Muscle layer of colon (tissue), 2 donors: Measurements from ENCODE around the gene JAK1.

ENCODE experiments used
- H3K27ac ChIP-seq: one replicate; pipeline ENCODE4 v1.7.0; 2013; ENCODE audit warnings: low read depth, mild to moderate bottlenecking, low read length, moderate library complexity
- H3K27me3 ChIP-seq, 2 donors: one replicate each; pipeline ENCODE4 v1.7.0; 2013; ENCODE audit warnings: low read length in 2 of 2, mild to moderate bottlenecking in 2 of 2; ENCODE audit not compliant: insufficient read depth in 2 of 2, control insufficient read depth in 1 of 2
- H3K36me3 ChIP-seq: one replicate; pipeline ENCODE4 v1.7.0; 2013; ENCODE audit warnings: mild to moderate bottlenecking, low read length; ENCODE audit not compliant: insufficient read depth
- H3K4me1 ChIP-seq: one replicate; pipeline ENCODE4 v1.7.0; 2013; ENCODE audit warnings: mild to moderate bottlenecking, low read length; ENCODE audit not compliant: insufficient read depth
- H3K4me3 ChIP-seq, 2 donors: one replicate each; pipeline ENCODE4 v1.7.0; 2013; ENCODE audit warnings: low read length in 2 of 2, low read depth in 1 of 2, mild to moderate bottlenecking in 1 of 2, moderate library complexity in 1 of 2
- H3K9ac ChIP-seq: one replicate; pipeline ENCODE4 v1.7.0; 2013; ENCODE audit warnings: low read length
- H3K9me3 ChIP-seq: one replicate; pipeline ENCODE4 v1.7.0; 2013; ENCODE audit warnings: mild to moderate bottlenecking, low read length
- donor health status: abdominal sarcoma.
- donor health status: Adenocarcinoma of cecum.

JAK1 gene

GRCh38 chr1:64842224-64842623, 124.1 kb downstream of the JAK1 start:
- Histone ChIP-seq H3K36me3 (peaks cover 81% of the 10 kb centered on the region), H3K4me1 (no peaks in the 10 kb centered on the region), H3K9ac (no peak overlapping the region), H3K27me3 (no peaks in the 10 kb centered on the region), H3K9me3 (no peaks in the 10 kb centered on the region), H3K4me3 (no peak overlapping the region), H3K27ac (no peak overlapping the region)

- Histone ChIP-seq H3K4me3 (no peak overlapping the region), H3K9ac (no peak overlapping the region), H3K36me3 (peaks cover 82% of the 10 kb centered on the region), H3K4me1 (no peaks in the 10 kb centered on the region), H3K27me3 (no peaks in the 10 kb centered on the region), H3K9me3 (no peaks in the 10 kb centered on the region), H3K27ac (no peak overlapping the region)
These were observed 124.9 kb downstream of the JAK1 start for GRCh38 chr1:64841330-64842065.

GRCh38 chr1:64839732-64840405, 126.5 kb downstream of the JAK1 start:
- Histone ChIP-seq H3K4me3 (no peak overlapping the region), H3K9me3 (no peaks in the 10 kb centered on the region), H3K4me1 (no peaks in the 10 kb centered on the region), H3K9ac (no peak overlapping the region), H3K27ac (no peak overlapping the region), H3K36me3 (peaks cover 80% of the 10 kb centered on the region), H3K27me3 (no peaks in the 10 kb centered on the region)

DNA sequence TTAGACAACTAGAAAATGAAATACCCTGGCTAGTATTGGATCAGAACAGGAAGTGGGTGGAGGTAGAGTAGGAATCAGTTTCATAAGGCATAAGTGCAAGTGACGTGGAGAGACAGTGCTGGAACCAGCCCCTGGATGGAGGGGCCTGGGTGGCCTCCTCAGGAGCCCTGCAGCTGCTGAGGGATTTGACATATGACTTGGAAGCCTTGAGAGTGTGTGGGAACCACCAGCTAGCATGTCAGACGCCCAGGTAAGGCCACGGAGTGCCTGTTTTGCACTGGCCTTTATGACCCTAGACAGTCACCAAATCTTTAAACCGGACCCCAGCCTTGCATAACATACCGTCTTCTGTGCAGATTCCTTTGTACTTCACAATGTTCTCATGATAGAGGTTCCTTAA, 127.1 kb downstream of the JAK1 start:
- H3K27ac ChIP-seq, result no peak overlapping the region
- H3K9ac ChIP-seq, result no peak overlapping the region
- no peaks in the 10 kb centered on the region for H3K4me1 ChIP-seq
- H3K4me3 ChIP-seq, result no peak overlapping the region
- H3K9me3 ChIP-seq, result no peaks in the 10 kb centered on the region
- peaks cover 81% of the 10 kb centered on the region for H3K36me3 ChIP-seq
- H3K27me3 ChIP-seq, result no peaks in the 10 kb centered on the region

DNA sequence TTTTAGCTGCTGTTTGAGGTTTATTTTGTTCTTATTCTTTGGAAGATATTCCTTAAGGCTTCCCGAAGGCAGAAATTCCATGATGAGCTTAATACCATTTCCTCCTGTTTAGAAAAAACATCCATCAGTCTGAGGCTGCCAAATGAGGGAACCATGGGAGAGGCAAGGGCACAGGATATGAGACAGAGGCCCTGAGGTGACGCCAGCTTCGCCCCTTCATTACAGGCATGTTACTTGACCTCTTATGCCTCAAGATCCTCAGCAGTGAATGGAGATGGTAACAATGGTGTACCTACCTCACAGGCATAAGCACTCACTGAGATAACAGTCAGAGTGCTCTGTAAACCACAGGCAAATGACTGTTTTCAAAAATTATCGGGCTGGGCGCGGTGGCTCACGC, 127.9 kb downstream of the JAK1 start:
- peaks cover 81% of the 10 kb centered on the region for H3K36me3 ChIP-seq
- H3K27ac ChIP-seq, result no peak overlapping the region
- H3K4me3 ChIP-seq, result no peak overlapping the region
- H3K4me1 ChIP-seq, result no peaks in the 10 kb centered on the region
- H3K9me3 ChIP-seq, result no peaks in the 10 kb centered on the region
- H3K27me3 ChIP-seq, result no peaks in the 10 kb centered on the region
- no peak overlapping the region for H3K9ac ChIP-seq

- Histone ChIP-seq H3K27me3 (no peaks in the 10 kb centered on the region), H3K4me3 (no peak overlapping the region), H3K4me1 (no peaks in the 10 kb centered on the region), H3K9me3 (no peaks in the 10 kb centered on the region), H3K9ac (no peak overlapping the region), H3K27ac (no peak overlapping the region), H3K36me3 (peaks cover 91% of the 10 kb centered on the region)
These were observed 129.5 kb downstream of the JAK1 start for GRCh38 chr1:64836802-64837201.

DNA sequence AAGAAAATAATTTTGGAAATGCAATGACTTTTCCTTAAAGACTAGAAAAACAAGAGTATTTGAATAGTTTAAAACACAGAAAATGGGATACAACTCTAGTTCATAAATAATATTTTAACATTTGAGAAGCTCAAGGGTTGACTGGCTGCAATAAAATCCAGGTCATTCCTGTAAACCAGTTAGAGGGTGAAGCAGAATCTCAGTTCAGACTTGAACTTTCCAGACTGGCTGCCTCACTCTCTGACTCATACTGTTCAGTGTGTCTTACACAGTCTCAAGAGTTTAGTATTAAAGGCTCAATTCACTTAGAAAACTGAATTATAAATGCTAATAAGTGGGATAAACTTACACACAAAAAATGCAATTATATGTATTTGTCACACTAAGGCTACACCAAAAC, 131.6 kb downstream of the JAK1 start:
- Histone ChIP-seq H3K4me3 (no peak overlapping the region), H3K36me3 (peaks cover 73% of the 10 kb centered on the region), H3K27me3 (no peaks in the 10 kb centered on the region), H3K27ac (no peak overlapping the region), H3K9ac (no peak overlapping the region), H3K9me3 (no peaks in the 10 kb centered on the region), H3K4me1 (no peaks in the 10 kb centered on the region)

GRCh38 chr1:64830030-64830651, 136.2 kb downstream of the JAK1 start:
- Histone ChIP-seq H3K27me3 (no peaks in the 10 kb centered on the region), H3K4me3 (no peak overlapping the region), H3K9me3 (no peaks in the 10 kb centered on the region), H3K27ac (no peak overlapping the region), H3K36me3 (peaks cover 33% of the 10 kb centered on the region), H3K4me1 (no peaks in the 10 kb centered on the region), H3K9ac (no peak overlapping the region)

DNA sequence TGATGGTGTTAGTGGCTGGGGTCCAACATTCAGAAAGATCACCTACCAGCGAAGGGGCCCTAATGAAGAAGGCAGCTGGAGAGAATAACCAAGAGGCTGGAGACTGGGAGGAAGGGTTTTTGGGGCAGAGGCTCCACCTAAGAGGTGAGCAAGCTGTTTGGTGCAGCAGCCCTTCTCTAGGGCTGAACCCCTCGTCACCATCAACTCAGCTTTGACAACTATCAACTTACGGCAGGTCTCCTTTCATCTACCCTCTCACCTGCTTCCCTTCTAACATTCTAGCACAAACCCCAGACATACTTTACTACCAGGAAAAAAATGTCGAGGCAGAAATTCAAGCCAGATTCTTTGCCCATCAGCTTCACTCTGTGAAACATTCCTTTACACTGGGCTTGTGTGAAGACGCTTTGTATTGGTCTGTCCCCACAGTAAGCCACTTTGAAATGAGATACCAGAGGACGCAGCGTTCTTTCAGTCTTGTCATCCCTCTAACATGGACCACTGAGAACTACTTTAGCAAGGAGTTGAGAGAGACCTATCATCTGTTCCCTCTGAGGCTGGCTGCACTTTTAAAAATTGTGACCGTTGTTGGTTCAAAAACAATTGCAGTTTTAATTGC, 136.8 kb downstream of the JAK1 start:
- no peak overlapping the region for H3K9ac ChIP-seq
- no peak overlapping the region for H3K27ac ChIP-seq
- peaks cover 27% of the 10 kb centered on the region for H3K36me3 ChIP-seq
- H3K4me1 ChIP-seq, result no peaks in the 10 kb centered on the region
- H3K9me3 ChIP-seq, result no peaks in the 10 kb centered on the region
- H3K4me3 ChIP-seq, result no peak overlapping the region
- no peaks in the 10 kb centered on the region for H3K27me3 ChIP-seq

DNA sequence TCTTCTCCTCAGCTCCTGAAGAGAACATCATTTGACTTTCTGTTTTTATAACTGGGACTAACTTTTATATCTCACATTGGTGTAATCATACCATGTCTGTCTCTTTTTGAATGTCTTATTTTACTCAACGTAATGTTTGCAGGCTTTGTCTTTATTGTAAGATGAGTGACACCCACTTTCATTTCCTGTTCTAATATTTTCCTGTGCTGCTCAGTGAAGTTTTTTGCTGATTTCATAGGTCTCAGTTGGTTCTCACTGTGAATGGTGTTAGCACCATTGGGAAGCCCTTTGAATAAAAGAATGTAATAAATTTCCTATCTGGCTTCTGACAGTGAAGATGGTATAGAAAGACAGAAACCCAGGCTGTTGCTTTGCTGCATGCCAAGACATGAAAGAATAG, 137.5 kb downstream of the JAK1 start:
- Histone ChIP-seq H3K9ac (no peak overlapping the region), H3K4me3 (no peak overlapping the region), H3K27ac (no peak overlapping the region), H3K4me1 (no peaks in the 10 kb centered on the region), H3K36me3 (peaks cover 20% of the 10 kb centered on the region), H3K27me3 (no peaks in the 10 kb centered on the region), H3K9me3 (no peaks in the 10 kb centered on the region)

DNA sequence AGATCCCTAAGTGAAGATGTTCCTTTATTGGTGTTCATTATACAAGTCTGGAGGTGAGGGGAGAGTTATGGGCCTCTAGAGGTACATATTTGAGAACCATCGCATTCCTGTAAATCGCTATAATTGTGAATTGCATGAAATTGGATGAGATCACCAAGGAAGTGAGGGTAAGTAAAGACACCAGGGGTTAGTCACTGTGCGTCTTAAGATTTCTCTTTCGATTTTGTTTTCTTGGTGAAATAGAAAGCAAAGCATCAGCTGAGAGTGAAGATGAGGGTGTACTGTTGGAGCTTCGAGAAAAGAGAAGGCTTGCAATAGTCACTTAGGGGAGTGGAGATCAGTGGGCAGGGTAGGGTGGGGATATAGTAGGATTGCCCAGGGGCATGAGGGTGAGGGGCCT, 139.4 kb downstream of the JAK1 start:
- no peak overlapping the region for H3K9ac ChIP-seq
- no peak overlapping the region for H3K27ac ChIP-seq
- no peak overlapping the region for H3K4me3 ChIP-seq
- no peaks in the 10 kb centered on the region for H3K27me3 ChIP-seq
- H3K4me1 ChIP-seq, result peaks cover 6% of the 10 kb centered on the region
- no peaks in the 10 kb centered on the region for H3K9me3 ChIP-seq
- peaks cover 2% of the 10 kb centered on the region for H3K36me3 ChIP-seq
